Spleen (tissue), 11 donors: Measurements from ENCODE around the gene USP35. TPM values are rescaled to one million over a fixed set of nuclear protein-coding genes. Genes with fewer than 3 reads are reported as not detected.

Source experiments
- DNase-seq: peaks from one replicate; pipeline ENCODE4 v3.0.0-alpha.2; 2020
- H3K27ac ChIP-seq, 8 donors: fragments of 200-600 bp; sonication (generic) in 7 of 8; 1 replicate in 4 of 8; 2 replicates in 4 of 8; pipeline versions ENCODE4 v1.5.0 to v1.8.0; 2016 to 2021; ENCODE audit warnings: inconsistent platforms in 4 of 8, mild to moderate bottlenecking in 4 of 8, moderate library complexity in 1 of 8
- H3K27me3 ChIP-seq, 7 donors: fragments of 200-600 bp; sonication (generic) in 6 of 7; replicated peaks in 1 of 7; 1 replicate in 4 of 7; 2 replicates in 3 of 7; pipeline versions ENCODE4 v1.5.0 to v1.8.0; 2016 to 2021; ENCODE audit warnings: inconsistent platforms in 3 of 7, mild to moderate bottlenecking in 1 of 7
- H3K36me3 ChIP-seq, 6 donors: fragments of 200-600 bp; sonication (generic) in 5 of 6; 1 replicate in 4 of 6; 2 replicates in 2 of 6; pipeline versions ENCODE4 v1.5.0 to v1.8.0; 2016 to 2021; ENCODE audit warnings: inconsistent platforms in 2 of 6
- H3K4me1 ChIP-seq, 6 donors: fragments of 200-600 bp; sonication (generic) in 5 of 6; 1 replicate in 3 of 6; 2 replicates in 3 of 6; pipeline versions ENCODE4 v1.5.0 to v1.8.0; 2016 to 2021; ENCODE audit warnings: inconsistent platforms in 3 of 6
- H3K4me3 ChIP-seq, 8 donors: fragments of 200-600 bp; sonication (generic) in 7 of 8; 1 replicate in 4 of 8; 2 replicates in 4 of 8; pipeline versions ENCODE4 v1.5.0 to v1.8.0; 2016 to 2021; ENCODE audit warnings: inconsistent platforms in 4 of 8, mild to moderate bottlenecking in 4 of 8, moderate library complexity in 2 of 8
- H3K9me3 ChIP-seq, 8 donors: fragments of 200-600 bp; sonication (generic) in 7 of 8; 1 replicate in 4 of 8; 2 replicates in 4 of 8; pipeline versions ENCODE4 v1.5.0 to v1.8.0; 2016 to 2021; ENCODE audit warnings: inconsistent platforms in 4 of 8
- CTCF ChIP-seq, 11 experiments: fragments of 200-600 bp in 7 of 11; fragments of 450-650 bp in 4 of 11; sonication (generic) in 4 of 11; IDR thresholded peaks in 8 of 11; conservative IDR thresholded peaks in 3 of 11; 1 replicate in 7 of 11; 2 replicates in 4 of 11; pipeline versions ENCODE4 v1.4.0 to v1.8.0; 2016 to 2021; ENCODE audit warnings: antibody characterized with exemption in 11 of 11, inconsistent platforms in 4 of 11, mild to moderate bottlenecking in 1 of 11
- POLR2A ChIP-seq, 3 donors: fragments of 450-650 bp; IDR thresholded peaks; one replicate each; pipeline ENCODE4 v1.5.1; 2017; ENCODE audit warnings: antibody characterized with exemption in 3 of 3, mild to moderate bottlenecking in 1 of 3
- POLR2AphosphoS5 ChIP-seq, 3 donors: sonication (generic); formaldehyde crosslinking; IDR thresholded peaks; one replicate each; pipeline ENCODE4 v1.5.1; 2017; ENCODE audit warnings: antibody characterized with exemption in 3 of 3
- WGBS, 5 donors: extraction: QIAGEN DNeasy Blood & Tissue Kit in 3 of 5; methylation state at CpG; one replicate each; pipeline versions ENCODE4 v1.1.5 to v1.1.7; 2013 to 2018; 5-methylcytosine and 5-hydroxymethylcytosine counted together
- intact Hi-C: fragments of 100-400 bp; cut with DNase I; formaldehyde crosslinking; loops from one replicate; pipeline ENCODE4 v1.15.0; 2023; ENCODE audit warnings: low total_unique reads
- polyA plus RNA-seq, 3 donors: library from polyadenylated mRNA; stranded (reverse); fragments of 200-250 nt; gene quantifications; one replicate each; pipeline ENCODE4 v1.2.1, GENCODE V29; 2013
- total RNA-seq, 7 donors: library from RNA; depleted of rRNA in 3 of 7; stranded (reverse); fragments of >200 nt in 3 of 7; fragmentation: NEBNext Ultra II Directional in 4 of 7; extraction: Animal tissue kit (Norgen Biotek cat#: 25700) in 4 of 7; gene quantifications; one replicate each; pipeline versions ENCODE4 v1.1.0 to v1.2.1, GENCODE V29; 2016 to 2021
- donor health status: healthy with polysubstance abuse.
- donor health status: DM: no; HTN: no; CAD: no; lungs with moderate emphysema.
- donor health status: DM: no; HTN: no; CAD: no.
- donor health status: Bipolar disorder and iron deficiency.
- donor health status: healthy.
- donor health status: DM: no; HTN: no; CAD: no.
- donor health status: DM: yes; HTN: yes; CAD: no.

USP35 gene
- total and polyA plus RNA-seq, 10 donors: 1.6 to 9.5 (median 6.3) TPM

GRCh38 chr11:78199015-78199652, 10.4 kb downstream of the USP35 start:
- intact Hi-C loops: no loop called here
- no peak overlapping the region for H3K4me3 ChIP-seq
- no peaks in the 10 kb centered on the region for H3K9me3 ChIP-seq
- peak; percentile 54 for DNase-seq
- H3K27ac ChIP-seq: no peak overlapping the region
- WGBS, 5 donors: 89 to 97% (median 95%) methylated on average over 6 of the region's 6 CpGs
- TF ChIP-seq POLR2A (IDR thresholded peaks at IDR 0.05) (no peak), CTCF (IDR thresholded peaks at IDR 0.05 in 8 of 11, conservative IDR thresholded peaks at IDR 0.05 in 3 of 11) (no peak), POLR2AphosphoS5 (IDR thresholded peaks at IDR 0.05) (no peak)
- H3K36me3 ChIP-seq: peaks cover 0 to 51% (median 9%) of the 10 kb centered on the region in 6 donors
- H3K27me3 ChIP-seq: no peaks in the 10 kb centered on the region
- peaks cover 0 to 28% (median 14%) of the 10 kb centered on the region in 6 donors for H3K4me1 ChIP-seq

- H3K27ac ChIP-seq: no peak overlapping the region
- 92 to 99% (median 98%) methylated on average over 5 of the region's 5 CpGs for WGBS, 5 donors
- H3K36me3 ChIP-seq: peaks cover 0 to 51% (median 9%) of the 10 kb centered on the region in 6 donors
- no peaks in the 10 kb centered on the region for H3K27me3 ChIP-seq
- intact Hi-C loops: no loop called here
- peaks cover 0 to 28% (median 14%) of the 10 kb centered on the region in 6 donors for H3K4me1 ChIP-seq
- DNase-seq: peak; percentile 25
- no peaks in the 10 kb centered on the region for H3K9me3 ChIP-seq
- H3K4me3 ChIP-seq: no peak overlapping the region
- TF ChIP-seq POLR2A (IDR thresholded peaks at IDR 0.05) (no peak), POLR2AphosphoS5 (IDR thresholded peaks at IDR 0.05) (no peak), CTCF (IDR thresholded peaks at IDR 0.05 in 8 of 11, conservative IDR thresholded peaks at IDR 0.05 in 3 of 11) (no peak)
Observed at GRCh38 chr11:78199653-78200015, 10.9 kb downstream of the USP35 start.

- no peaks in the 10 kb centered on the region for H3K27me3 ChIP-seq
- DNase-seq: peak; percentile 47
- WGBS, 5 donors: 85 to 95% (median 90%) methylated on average over 3 to 4 of the region's 4 CpGs
Observed at GRCh38 chr11:78200061-78200460, 11.3 kb downstream of the USP35 start.

More at GRCh38 chr11:78200061-78200460, 11.3 kb downstream of the USP35 start:
- TF ChIP-seq POLR2A (IDR thresholded peaks at IDR 0.05) (no peak), CTCF (IDR thresholded peaks at IDR 0.05 in 8 of 11, conservative IDR thresholded peaks at IDR 0.05 in 3 of 11) (no peak), POLR2AphosphoS5 (IDR thresholded peaks at IDR 0.05) (no peak)
- intact Hi-C loops: no loop called here
- Histone ChIP-seq H3K9me3 (no peaks in the 10 kb centered on the region), H3K4me3 (no peak overlapping the region), H3K27ac (no peak overlapping the region), H3K4me1 (peaks cover 0 to 28% (median 14%) of the 10 kb centered on the region in 6 donors), H3K36me3 (peaks cover 0 to 53% (median 9%) of the 10 kb centered on the region in 6 donors)
